A549 (cell line): ENCODE measurements around the gene SSBP2. TPM values are rescaled to one million over a fixed set of nuclear protein-coding genes. Genes with fewer than 3 reads are reported as not detected.
"Not testable (repeated sequence)": the region's sequence is repeated elsewhere in the genome, so short reads cannot be mapped to it uniquely, and the experiment has no call there.

Experiments
- ATAC-seq, 2 experiments: fragments of 200-7000 bp in 1 of 2; fragments of >200 bp in 1 of 2; cut with Nextera tagmentation in 1 of 2; cut with Tn5 transposase in 1 of 2; 3 replicates each; pipeline versions ENCODE4 v1.8.0 to v1.9.1; 2018 to 2020; ENCODE audit warnings: mild to moderate bottlenecking in 1 of 2, moderate library complexity in 1 of 2
- CTCF ChIA-PET: fragments of 300-600 bp; sonication (Branson Sonifier 250); formaldehyde crosslinking; extraction: SDS; loops from one replicate; lab custom pipeline; 2021; ENCODE audit warnings: antibody characterized with exemption, inconsistent platforms; lab: Yijun Ruan, JAX
- POLR2A ChIA-PET: fragments of 350-600 bp; formaldehyde crosslinking; extraction: SDS; loops from one replicate; lab custom pipeline; 2021; ENCODE audit warnings: antibody characterized with exemption, inconsistent platforms; lab: Yijun Ruan, JAX
- DNase-seq, 2 experiments: peaks; one replicate each; pipeline versions ENCODE4 v3.0.0 to v3.0.0-alpha.2; 2011 to 2016; ENCODE audit warnings: low read depth in 1 of 2, low spot score in 1 of 2
- FAIRE-seq: peaks from 2 replicates; lab custom pipeline; 2011; peaks lifted over from hg19 to GRCh38; lab: Jason Lieb, UNC
- H3K27ac ChIP-seq, 2 experiments: fragments of >200 bp; sonication (Bioruptor Twin); formaldehyde crosslinking; 3 replicates each; pipeline ENCODE4 v1.5.1; 2016 to 2017
- H3K4me1 ChIP-seq: fragments of >200 bp; sonication (Bioruptor Twin); formaldehyde crosslinking; 3 replicates; pipeline ENCODE4 v1.6.1; 2016
- H3K4me2 ChIP-seq: fragments of >200 bp; sonication (Bioruptor Twin); formaldehyde crosslinking; 3 replicates; pipeline ENCODE4 v1.6.1; 2016
- H3K4me3 ChIP-seq: fragments of >200 bp; sonication (Bioruptor Twin); formaldehyde crosslinking; 3 replicates; pipeline ENCODE4 v1.5.1; 2016
- H3K9me3 ChIP-seq: fragments of >200 bp; sonication (Bioruptor Twin); formaldehyde crosslinking; 3 replicates; pipeline ENCODE4 v1.6.1; 2016
- BHLHE40 ChIP-seq: IDR thresholded peaks from 2 replicates; pipeline ENCODE4 v1.6.1; 2012; ENCODE audit warnings: low read depth, low read length, inconsistent platforms
- HES2 ChIP-seq: fragments of >200 bp; sonication (Bioruptor Twin); formaldehyde crosslinking; IDR thresholded peaks from 2 replicates; pipeline ENCODE4 v1.6.1; 2016
- HMGXB4 ChIP-seq: fragments of 250-450 bp; sonication (Bioruptor Pico); IDR thresholded peaks from 2 replicates; pipeline ENCODE4 v1.5.0; 2021; ENCODE audit warnings: mild to moderate bottlenecking, moderate library complexity, borderline replicate concordance
- HOXA7 ChIP-seq: fragments of 250-450 bp; sonication (Bioruptor Pico); IDR thresholded peaks from 2 replicates; pipeline ENCODE4 v1.5.0; 2020; ENCODE audit warnings: mild to moderate bottlenecking, moderate library complexity
- HOXB13 ChIP-seq: fragments of 250-450 bp; sonication (Bioruptor Pico); IDR thresholded peaks from 2 replicates; pipeline ENCODE4 v1.5.0; 2020; ENCODE audit warnings: low read depth, mild to moderate bottlenecking, moderate library complexity
- JUN ChIP-seq, 2 experiments: fragments of >200 bp; sonication (Bioruptor Twin); formaldehyde crosslinking; IDR thresholded peaks; 2 replicates in 1 of 2; 3 replicates in 1 of 2; pipeline ENCODE4 v1.6.1; 2016 to 2017
- JUNB ChIP-seq: fragments of >200 bp; sonication (Bioruptor Twin); formaldehyde crosslinking; IDR thresholded peaks from 2 replicates; pipeline ENCODE4 v1.6.1; 2016
- KDM1A ChIP-seq: fragments of 200-600 bp; sonication (generic); IDR thresholded peaks from 2 replicates; pipeline ENCODE4 v1.6.1; 2016; ENCODE audit warnings: low read depth, mild to moderate bottlenecking
- MAX ChIP-seq: IDR thresholded peaks from 2 replicates; pipeline ENCODE4 v1.6.1; 2012
- NFE2L2 ChIP-seq: fragments of 150-350 bp; conservative IDR thresholded peaks from 2 replicates; pipeline ENCODE4 v1.6.1; 2014; ENCODE audit warnings: low read length
- NR3C1 ChIP-seq: fragments of >200 bp; sonication (Bioruptor Twin); formaldehyde crosslinking; IDR thresholded peaks from 3 replicates; pipeline ENCODE4 v1.6.1; 2017
- REST ChIP-seq: fragments of 200-600 bp; sonication (generic); IDR thresholded peaks from 2 replicates; pipeline ENCODE4 v1.6.1; 2016; ENCODE audit warnings: antibody characterized with exemption, mild to moderate bottlenecking, moderate library complexity
- TFCP2L1 ChIP-seq: fragments of 250-450 bp; sonication (Bioruptor Pico); IDR thresholded peaks from 2 replicates; pipeline ENCODE4 v1.5.0; 2021; ENCODE audit warnings: mild to moderate bottlenecking
- ZFP36 ChIP-seq: fragments of 450-650 bp; IDR thresholded peaks from 2 replicates; pipeline ENCODE4 v1.6.1; 2014; ENCODE audit warnings: borderline replicate concordance; ENCODE audit not compliant: partially characterized antibody
- WGBS: methylation state at CpG from one replicate; pipeline ENCODE4 v1.1.6; 2017; ENCODE audit errors: missing lambda C conversion rate; 5-methylcytosine and 5-hydroxymethylcytosine counted together
- polyA plus RNA-seq, 4 experiments: library from polyadenylated mRNA; depleted of rRNA in 3 of 4; stranded (reverse); fragments of >200 nt; fragmentation: RNase III in 1 of 4; extraction: RNeasy Plus Mini Kit Qiagen cat#74134 plus additional on column Dnase treatment in 1 of 4; gene quantifications; 2 replicates in 3 of 4; 3 replicates in 1 of 4; pipeline ENCODE4 v1.2.3, GENCODE V29; 2011 to 2017
- TF ChIP-seq, protein P1 (sequence below): IDR thresholded peaks from 2 replicates; pipeline ENCODE4 v1.6.1; 2012

The SSBP2 gene
- polyA plus RNA-seq, 2 of the 4 experiments (the other 2 are of a cell fraction) = 4.5 to 14.2 TPM

DNA sequence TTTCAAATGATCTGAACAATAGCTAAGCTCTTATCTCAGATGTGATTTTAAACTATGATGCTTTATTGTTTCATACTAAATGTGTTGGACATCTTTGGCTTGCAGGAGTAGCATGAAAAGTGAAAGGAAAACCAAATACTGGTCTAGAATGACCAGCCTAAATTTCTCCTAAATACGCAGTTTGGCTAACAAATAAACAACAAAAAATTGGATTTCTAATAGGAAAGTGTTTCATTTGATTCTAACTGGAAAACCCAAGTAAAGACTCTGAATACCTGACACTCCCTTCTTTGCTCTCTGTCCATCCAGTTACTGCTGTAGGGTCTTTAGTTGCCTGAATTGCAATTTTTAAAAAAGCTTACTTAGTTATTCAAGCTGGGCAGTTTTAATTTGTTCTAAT, 245.2 kb downstream of the SSBP2 start:
- Histone ChIP-seq H3K4me1 (peaks cover 6% of the 10 kb centered on the region; the same call in 2 of the 3 replicates), H3K9me3 (no peaks in the 10 kb centered on the region), H3K4me2 (no peak overlapping the region), H3K27ac (no peak overlapping the region), H3K4me3 (no peak overlapping the region)
- no peak for ATAC-seq
- FAIRE-seq = no peak
- ChIA-PET POLR2A (no interaction called here), CTCF (interaction anchor here (0.9 to 1.1 kb wide), 3 partner anchors 334 to 753 kb away, joined by 3 to 4 read pairs (median 4); no protein-coding TSS in a partner anchor)
- no peak for TF ChIP-seq TFCP2L1 (CRISPR knock-in tag)
- TF ChIP-seq NFE2L2 = no peak
- no peak for TF ChIP-seq JUNB
- WGBS = 88% methylated on average over 1 of the region's 1 CpG
- DNase-seq = no peak

- ATAC-seq, DNase-seq, H3K27ac ChIP-seq, H3K4me3 ChIP-seq, POLR2A ChIA-PET, H3K4me1 ChIP-seq, H3K9me3 ChIP-seq, FAIRE-seq, H3K4me2 ChIP-seq: not testable (repeated sequence)
- CTCF ChIA-PET = interaction anchor here (1.0 to 1.2 kb wide), 2 partner anchors 11 to 64 kb away, joined by 3 to 5 read pairs; no protein-coding TSS in a partner anchor
These were observed 247.3 kb downstream of the SSBP2 start for GRCh38 chr5:81503602-81504001.

DNA sequence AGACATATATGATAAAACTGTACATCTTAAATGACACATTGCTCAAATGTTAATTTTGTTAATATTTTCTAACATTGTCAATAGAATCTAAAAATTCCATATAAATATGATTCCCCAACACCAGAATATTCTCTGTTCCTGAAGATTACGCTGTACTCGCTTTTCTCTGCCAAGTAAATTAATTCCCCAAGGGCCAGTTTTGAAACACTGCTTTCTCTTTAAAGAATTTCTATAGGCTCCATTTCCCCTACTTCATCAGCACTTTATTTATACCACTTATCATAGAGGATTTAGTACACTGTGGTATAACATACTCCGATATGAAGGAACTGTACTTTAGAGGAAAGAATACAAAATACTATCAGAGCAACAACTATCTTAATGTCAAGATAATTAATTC, 255.6 kb downstream of the SSBP2 start:
- WGBS = 98% methylated on average over 3 of the region's 3 CpGs
- Histone ChIP-seq H3K27ac (no peak overlapping the region), H3K9me3 (no peaks in the 10 kb centered on the region), H3K4me1 (no peaks in the 10 kb centered on the region)
- FAIRE-seq = peak; percentile 28
- no peak for ATAC-seq
- POLR2A ChIA-PET = no interaction called here
- DNase-seq = no peak
- TF ChIP-seq HES2 (no peak), HOXB13 (CRISPR knock-in tag) (no peak), JUN (IDR thresholded peaks at IDR 0.05) (no peak), ZFP36 (no peak), BHLHE40 (no peak), NR3C1 (no peak), KDM1A (no peak), MAX (no peak), HMGXB4 (CRISPR knock-in tag) (no peak), REST (no peak), HOXA7 (CRISPR knock-in tag) (no peak)
- TF ChIP-seq, protein P1, sequence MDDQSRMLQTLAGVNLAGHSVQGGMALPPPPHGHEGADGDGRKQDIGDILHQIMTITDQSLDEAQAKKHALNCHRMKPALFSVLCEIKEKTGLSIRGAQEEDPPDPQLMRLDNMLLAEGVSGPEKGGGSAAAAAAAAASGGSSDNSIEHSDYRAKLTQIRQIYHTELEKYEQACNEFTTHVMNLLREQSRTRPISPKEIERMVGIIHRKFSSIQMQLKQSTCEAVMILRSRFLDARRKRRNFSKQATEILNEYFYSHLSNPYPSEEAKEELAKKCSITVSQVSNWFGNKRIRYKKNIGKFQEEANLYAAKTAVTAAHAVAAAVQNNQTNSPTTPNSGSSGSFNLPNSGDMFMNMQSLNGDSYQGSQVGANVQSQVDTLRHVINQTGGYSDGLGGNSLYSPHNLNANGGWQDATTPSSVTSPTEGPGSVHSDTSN = no peak
- TF ChIP-seq, all 56 proteins: peak for 0
- Histone ChIP-seq H3K4me3 (no peak overlapping the region), H3K4me2 (no peak overlapping the region)
- CTCF ChIA-PET = no interaction called here
